ENCODE measurements around the gene NFKBIL1. TPM values are rescaled to one million over a fixed set of nuclear protein-coding genes. Genes with fewer than 3 reads are reported as not detected.

The NFKBIL1 gene
- total and polyA plus RNA-seq, 9 of the 15 experiments (the other 6 are each of a cell fraction or from before 2014, with no cell fraction given) = 0.49 to 33.1 (median 7.6) TPM

- no peak for TF ChIP-seq POLR2H (tag; IDR thresholded peaks at IDR 0.05; ENCODE audit: low read depth)
- no peak for TF ChIP-seq FOXA3 (CRISPR knock-in tag; conservative IDR thresholded peaks at IDR 0.05 in 1 of 2, IDR thresholded peaks at IDR 0.05 in 1 of 2)
- no peak for TF ChIP-seq ZNF133 (CRISPR knock-in tag; IDR thresholded peaks at IDR 0.05)
- no peak for TF ChIP-seq BDP1 (IDR thresholded peaks at IDR 0.05; ENCODE audit: insufficient read depth, insufficient read length)
- TF ChIP-seq ZNF143 (CRISPR knock-in tag; IDR thresholded peaks at IDR 0.05) = peak; percentile 59
- no peak for TF ChIP-seq ZNF518B (CRISPR knock-in tag; IDR thresholded peaks at IDR 0.05)
- no peak for TF ChIP-seq EP400 (IDR thresholded peaks at IDR 0.05)
- TF ChIP-seq CBX5 (IDR thresholded peaks at IDR 0.05; ENCODE audit: borderline replicate concordance, low read depth) = no peak
Observed at GRCh38 chr6:31525932-31526591, 21.3 kb upstream of the NFKBIL1 start (continued).
